Measurements from ENCODE around the gene DICER1. TPM values are rescaled to one million over a fixed set of nuclear protein-coding genes. Genes with fewer than 3 reads are reported as not detected.

DICER1 gene
- polyA plus RNA-seq, 3 donors = 26.5 to 38.4 (median 34.7) TPM

- DNase-seq = no peak
- WGBS (ENCODE audit: insufficient coverage) = 89% methylated on average over 4 of the region's 7 CpGs
- no peaks in the 10 kb centered on the region for H4K20me1 ChIP-seq (ENCODE audit: insufficient read depth, low read length)
- Mint-ChIP-seq H3K9me3 (no peaks in the 10 kb centered on the region), H3K4me3 (no peak overlapping the region), H3K4me1 (no peaks in the 10 kb centered on the region), H3K27ac (no peak overlapping the region), H3K36me3 (no peaks in the 10 kb centered on the region), H3K27me3 (ENCODE audit: low read depth in 3 of 3) (peaks cover 0 to 5% (median 1%) of the 10 kb centered on the region in 3 donors)
- H2AFZ ChIP-seq (ENCODE audit: insufficient read depth, low read depth, low read length, poor library complexity, severe bottlenecking) = no peak overlapping the region
- H3K27ac ChIP-seq (ENCODE audit: low read depth in 1 of 2, low read length in 2 of 2) = no peak overlapping the region
- H3K4me3 ChIP-seq (replicated peaks in 1 of 3; ENCODE audit: low read depth in 2 of 3, low read length in 3 of 3) = no peak overlapping the region
- H3K9me3 ChIP-seq (replicated peaks in 1 of 2; ENCODE audit: control insufficient read depth in 1 of 2, insufficient read depth in 1 of 2, low read length in 2 of 2) = no peaks in the 10 kb centered on the region
- no peak overlapping the region for H3K4me2 ChIP-seq (replicated peaks; ENCODE audit: extremely low read depth, low read length, poor library complexity, severe bottlenecking)
- no peaks in the 10 kb centered on the region for H3K27me3 ChIP-seq (ENCODE audit: control insufficient read depth in 2 of 2, insufficient read depth in 2 of 2, low read length in 2 of 2)
- H3K79me2 ChIP-seq (ENCODE audit: insufficient read depth, low read length) = no peaks in the 10 kb centered on the region
- no peak overlapping the region for H3K9ac ChIP-seq (ENCODE audit: insufficient read depth, low read length, poor library complexity, severe bottlenecking)
- H3K4me1 ChIP-seq (ENCODE audit: control insufficient read depth in 1 of 2, insufficient read depth in 2 of 2, low read length in 2 of 2) = no peaks in the 10 kb centered on the region
- intact Hi-C loops (cut with micrococcal nuclease) = no loop called here
- no peak for TF ChIP-seq CTCF (IDR thresholded peaks at IDR 0.05)
- H3K36me3 ChIP-seq (replicated peaks in 1 of 2; ENCODE audit: control insufficient read depth in 1 of 2, insufficient read depth in 2 of 2, low read length in 2 of 2) = no peaks in the 10 kb centered on the region
Measured at GRCh38 chr14:95059126-95059525, 98.2 kb downstream of the DICER1 start.

GRCh38 chr14:95058491-95058890, 98.8 kb downstream of the DICER1 start:
- Histone ChIP-seq H3K36me3 (replicated peaks in 1 of 2; ENCODE audit: control insufficient read depth in 1 of 2, insufficient read depth in 2 of 2, low read length in 2 of 2) (no peaks in the 10 kb centered on the region), H3K9me3 (replicated peaks in 1 of 2; ENCODE audit: control insufficient read depth in 1 of 2, insufficient read depth in 1 of 2, low read length in 2 of 2) (no peaks in the 10 kb centered on the region), H3K4me2 (replicated peaks; ENCODE audit: extremely low read depth, low read length, poor library complexity, severe bottlenecking) (no peak overlapping the region), H3K79me2 (ENCODE audit: insufficient read depth, low read length) (no peaks in the 10 kb centered on the region), H3K4me1 (ENCODE audit: control insufficient read depth in 1 of 2, insufficient read depth in 2 of 2, low read length in 2 of 2) (no peaks in the 10 kb centered on the region), H3K27me3 (ENCODE audit: control insufficient read depth in 2 of 2, insufficient read depth in 2 of 2, low read length in 2 of 2) (no peaks in the 10 kb centered on the region), H3K9ac (ENCODE audit: insufficient read depth, low read length, poor library complexity, severe bottlenecking) (no peak overlapping the region), H4K20me1 (ENCODE audit: insufficient read depth, low read length) (no peaks in the 10 kb centered on the region), H2AFZ (ENCODE audit: insufficient read depth, low read depth, low read length, poor library complexity, severe bottlenecking) (no peak overlapping the region), H3K4me3 (replicated peaks in 1 of 3; ENCODE audit: low read depth in 2 of 3, low read length in 3 of 3) (no peak overlapping the region), H3K27ac (ENCODE audit: low read depth in 1 of 2, low read length in 2 of 2) (no peak overlapping the region)
- H3K27me3 Mint-ChIP-seq (ENCODE audit: low read depth in 3 of 3) = peaks cover 0 to 5% (median 0%) of the 10 kb centered on the region in 3 donors
- no peak overlapping the region for H3K27ac Mint-ChIP-seq
- DNase-seq = no peak
- no peaks in the 10 kb centered on the region for H3K4me1 Mint-ChIP-seq
- H3K4me3 Mint-ChIP-seq = no peak overlapping the region
- intact Hi-C loops (cut with micrococcal nuclease) = no loop called here
- WGBS (ENCODE audit: insufficient coverage) = 85% methylated on average over 9 of the region's 9 CpGs
- no peaks in the 10 kb centered on the region for H3K9me3 Mint-ChIP-seq
- H3K36me3 Mint-ChIP-seq = no peaks in the 10 kb centered on the region
- TF ChIP-seq CTCF (IDR thresholded peaks at IDR 0.05) = no peak

Data from CD14-positive monocyte (primary cell).